Keratinocyte (primary cell): ENCODE measurements around the gene SLC35A2. TPM values are rescaled to one million over a fixed set of nuclear protein-coding genes. Genes with fewer than 3 reads are reported as not detected.

Experiments
- DNase-seq: peaks from one replicate; pipeline ENCODE4 v3.0.0-alpha.2; 2011; ENCODE audit warnings: low read depth, missing footprints, low spot score
- FAIRE-seq: peaks from 2 replicates; lab custom pipeline; 2011; peaks lifted over from hg19 to GRCh38; lab: Jason Lieb, UNC
- H2AFZ ChIP-seq: 2 replicates; pipeline ENCODE4 v1.6.0; 2012; ENCODE audit warnings: low read length, control low read depth, inconsistent platforms; ENCODE audit not compliant: control insufficient read depth
- H3K27ac ChIP-seq: 2 replicates; pipeline ENCODE4 v1.5.1; 2011; ENCODE audit warnings: low read length; ENCODE audit not compliant: control insufficient read depth, insufficient read depth
- H3K27me3 ChIP-seq: 3 replicates; pipeline ENCODE4 v1.6.0; 2011; ENCODE audit warnings: low read length; ENCODE audit not compliant: control insufficient read depth, insufficient read depth; ENCODE audit errors: extremely low read depth
- H3K36me3 ChIP-seq, 2 experiments: 2 replicates in 1 of 2; 3 replicates in 1 of 2; pipeline ENCODE4 v1.5.1; 2011; ENCODE audit warnings: low read length in 2 of 2, mild to moderate bottlenecking in 1 of 2; ENCODE audit not compliant: control insufficient read depth in 2 of 2, insufficient read depth in 2 of 2; ENCODE audit errors: extremely low read depth in 1 of 2
- H3K4me1 ChIP-seq: 3 replicates; pipeline ENCODE4 v1.5.1; 2011; ENCODE audit warnings: low read length; ENCODE audit not compliant: control insufficient read depth, insufficient read depth; ENCODE audit errors: extremely low read depth
- H3K4me2 ChIP-seq: 3 replicates; pipeline ENCODE4 v1.6.0; 2011; ENCODE audit warnings: low read depth, low read length; ENCODE audit not compliant: control insufficient read depth, insufficient read depth; ENCODE audit errors: extremely low read depth
- H3K4me3 ChIP-seq, 3 experiments: fragments of 200-600 bp in 1 of 3; sonication (generic) in 1 of 3; 2 replicates in 2 of 3; 3 replicates in 1 of 3; pipeline ENCODE4 v1.5.1; 2011 to 2016; ENCODE audit warnings: low read length in 3 of 3, mild to moderate bottlenecking in 3 of 3, control low read depth in 2 of 3, inconsistent platforms in 1 of 3, low read depth in 1 of 3, mixed read lengths in 1 of 3, mixed run types in 1 of 3, moderate library complexity in 1 of 3; ENCODE audit not compliant: control insufficient read depth in 2 of 3, insufficient read depth in 2 of 3; ENCODE audit errors: extremely low read depth in 1 of 3
- H3K79me2 ChIP-seq: 2 replicates; pipeline ENCODE4 v1.6.0; 2012; ENCODE audit warnings: low read length; ENCODE audit not compliant: control insufficient read depth, insufficient read depth
- H3K9ac ChIP-seq: 3 replicates; pipeline ENCODE4 v1.6.0; 2011; ENCODE audit warnings: low read length; ENCODE audit not compliant: control insufficient read depth, insufficient read depth; ENCODE audit errors: extremely low read depth
- H3K9me1 ChIP-seq: 3 replicates; pipeline ENCODE4 v1.6.0; 2011; ENCODE audit warnings: low read length; ENCODE audit not compliant: control insufficient read depth, insufficient read depth; ENCODE audit errors: extremely low read depth
- H3K9me3 ChIP-seq: 2 replicates; pipeline ENCODE4 v1.5.1; 2012; ENCODE audit warnings: low read depth, low read length; ENCODE audit not compliant: control insufficient read depth
- H4K20me1 ChIP-seq: 3 replicates; pipeline ENCODE4 v1.6.0; 2011; ENCODE audit warnings: low read length; ENCODE audit not compliant: control insufficient read depth, insufficient read depth; ENCODE audit errors: extremely low read depth
- EZH2 ChIP-seq: IDR thresholded peaks from one replicate; pipeline ENCODE4 v1.6.1; 2012; ENCODE audit warnings: inconsistent platforms, mild to moderate bottlenecking, low read length, moderate library complexity
- dilution Hi-C: fragments of 300-500 bp; cut with MboI; formaldehyde crosslinking; loops from one replicate; pipeline ENCODE4 v1.7.0; 2020; ENCODE audit warnings: low sequenced_read_pairs; ENCODE audit not compliant: extremely low pct_ligation_motif_present
- polyA minus RNA-seq, 3 experiments: library from RNA; depleted of rRNA, polyadenylated mRNA; stranded (reverse); fragments of >200 nt; gene quantifications; 1 replicate in 1 of 3; 2 replicates in 1 of 3; 3 replicates in 1 of 3; pipeline ENCODE4 v1.2.3, GENCODE V29; 2011
- polyA plus RNA-seq, 5 experiments: library from polyadenylated mRNA; depleted of rRNA in 3 of 5; stranded (reverse) in 3 of 5; stranded (forward) in 1 of 5; unstranded in 1 of 5; fragments of >200 nt; gene quantifications; 1 replicate in 1 of 5; 2 replicates in 3 of 5; 3 replicates in 1 of 5; pipeline versions ENCODE4 v1.2.1 to v1.2.3, GENCODE V29; 2011 to 2012; ENCODE audit warnings: missing spikeins in 2 of 5, low read depth in 1 of 5, low replicate concordance in 1 of 5
- TF ChIP-seq, protein P1 (sequence below), 3 experiments: IDR thresholded peaks in 1 of 3; conservative IDR thresholded peaks in 1 of 3; optimal IDR thresholded peaks in 1 of 3; 2 replicates in 2 of 3; 3 replicates in 1 of 3; pipeline versions ENCODE3 to v1.5.1; 2011; ENCODE audit warnings: low read length in 3 of 3, mild to moderate bottlenecking in 3 of 3, moderate library complexity in 2 of 3, control low read depth in 1 of 3, inconsistent platforms in 1 of 3; ENCODE audit not compliant: insufficient read depth in 2 of 3; ENCODE audit errors: extremely low read depth in 1 of 3

The SLC35A2 gene
- polyA plus RNA-seq (39.4 to 64.0 TPM (median 44.2 TPM) in 3 replicates), polyA minus RNA-seq (76.4 to 124 TPM (median 76.5 TPM) in 3 replicates)
- 4.5 TPM for polyA plus RNA-seq (2011; ENCODE audit: low read depth)
- polyA plus RNA-seq (2011; cell fraction: cytosol; rRNA removed), result 37.6 and 42.3 TPM in 2 replicates
- polyA plus RNA-seq (2011; cell fraction: nucleus; rRNA removed), result 128 and 133 TPM in 2 replicates
- polyA plus RNA-seq (2012; ENCODE audit: low replicate concordance), result 34.0 and 42.3 TPM in 2 replicates
- 51.8 TPM for polyA minus RNA-seq (2011; cell fraction: cytosol; rRNA and poly(A)+ RNA removed)
- 57.0 and 75.4 TPM in 2 replicates for polyA minus RNA-seq (2011; cell fraction: nucleus; rRNA and poly(A)+ RNA removed)

DNA sequence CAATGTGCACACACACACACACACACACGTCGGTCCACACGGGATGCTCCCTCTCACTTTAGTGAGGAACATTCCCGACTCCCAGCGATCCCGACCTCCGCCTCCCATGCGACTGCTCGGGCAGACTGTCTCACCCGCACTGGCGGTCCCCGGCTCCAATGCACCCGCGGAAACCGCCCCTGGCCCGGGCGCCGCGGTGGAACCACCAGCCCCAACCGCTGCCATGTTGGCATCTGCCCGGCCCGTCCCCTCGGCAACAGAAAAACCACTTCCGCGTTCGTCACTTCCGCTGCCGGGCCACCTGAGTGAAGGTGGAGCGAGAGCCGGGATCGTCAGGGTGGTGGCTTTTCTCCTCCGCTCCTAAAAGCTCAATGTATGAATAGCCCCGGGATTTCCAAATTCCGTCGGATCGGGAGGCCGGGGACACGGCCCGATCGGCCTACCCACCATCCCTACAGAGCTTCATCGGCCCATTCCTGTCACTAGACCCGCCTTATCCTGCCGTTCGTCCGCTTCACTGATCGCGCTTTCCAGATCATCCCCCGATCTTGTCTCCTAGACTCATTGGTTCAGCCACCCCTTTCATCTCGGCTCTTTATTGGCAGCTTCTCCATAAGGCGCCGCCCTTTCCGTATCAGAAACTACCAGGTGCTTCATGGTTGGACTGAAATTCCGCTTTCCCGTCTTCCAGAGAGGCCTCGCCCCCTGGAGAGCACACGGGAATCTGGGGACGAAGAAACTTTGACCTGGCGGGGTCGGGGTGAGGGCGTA, at the start of gene SLC35A2:
Gene SLC35A2, minus strand, starts transcription at position 235 of the 771 bp plus-strand sequence. Its CDS starts 10 bp downstream, at position 225.
- no peak for FAIRE-seq

DNA sequence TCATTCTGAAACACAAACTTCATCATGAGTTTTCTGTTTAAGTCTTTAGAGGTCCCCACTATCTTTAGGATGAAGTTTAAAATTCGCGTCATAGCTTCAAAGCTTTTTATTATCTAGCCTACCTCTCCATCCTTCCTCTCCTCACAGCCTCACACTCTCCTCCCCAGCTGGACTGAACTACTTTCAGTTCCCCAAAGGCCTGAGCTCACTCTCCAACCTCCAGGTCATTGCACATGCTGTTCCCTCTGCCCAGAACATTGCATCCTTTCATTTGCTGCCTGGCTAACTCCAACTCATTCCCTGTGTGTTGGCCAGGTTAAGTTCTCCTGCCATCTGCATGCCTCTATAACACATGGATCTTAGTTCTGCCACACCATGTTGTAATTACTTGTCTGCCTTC, 48.8 kb upstream of the SLC35A2 start:
- H3K4me2 ChIP-seq, result no peak overlapping the region
- H4K20me1 ChIP-seq, result no peaks in the 10 kb centered on the region
- no peaks in the 10 kb centered on the region for H3K9me1 ChIP-seq

More for the DNA sequence above, at the start of gene SLC35A2:
- dilution Hi-C loops, result no loop called here
- no peaks in the 10 kb centered on the region for H4K20me1 ChIP-seq
- peak within 1 kb of the TSS; percentile 63 to 91 (median 74) for H3K4me3 ChIP-seq
- H3K4me2 ChIP-seq, result peak within 1 kb of the TSS; percentile 67
- no peaks in the 10 kb centered on the region for H3K9me1 ChIP-seq
- no peak for TF ChIP-seq EZH2
- TF ChIP-seq, protein P1, sequence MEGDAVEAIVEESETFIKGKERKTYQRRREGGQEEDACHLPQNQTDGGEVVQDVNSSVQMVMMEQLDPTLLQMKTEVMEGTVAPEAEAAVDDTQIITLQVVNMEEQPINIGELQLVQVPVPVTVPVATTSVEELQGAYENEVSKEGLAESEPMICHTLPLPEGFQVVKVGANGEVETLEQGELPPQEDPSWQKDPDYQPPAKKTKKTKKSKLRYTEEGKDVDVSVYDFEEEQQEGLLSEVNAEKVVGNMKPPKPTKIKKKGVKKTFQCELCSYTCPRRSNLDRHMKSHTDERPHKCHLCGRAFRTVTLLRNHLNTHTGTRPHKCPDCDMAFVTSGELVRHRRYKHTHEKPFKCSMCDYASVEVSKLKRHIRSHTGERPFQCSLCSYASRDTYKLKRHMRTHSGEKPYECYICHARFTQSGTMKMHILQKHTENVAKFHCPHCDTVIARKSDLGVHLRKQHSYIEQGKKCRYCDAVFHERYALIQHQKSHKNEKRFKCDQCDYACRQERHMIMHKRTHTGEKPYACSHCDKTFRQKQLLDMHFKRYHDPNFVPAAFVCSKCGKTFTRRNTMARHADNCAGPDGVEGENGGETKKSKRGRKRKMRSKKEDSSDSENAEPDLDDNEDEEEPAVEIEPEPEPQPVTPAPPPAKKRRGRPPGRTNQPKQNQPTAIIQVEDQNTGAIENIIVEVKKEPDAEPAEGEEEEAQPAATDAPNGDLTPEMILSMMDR (optimal IDR thresholded peaks at IDR 0.05 in 1 of 3, IDR thresholded peaks at IDR 0.05 in 1 of 3, conservative IDR thresholded peaks at IDR 0.05 in 1 of 3; ENCODE audit: extremely low read depth in 1 of 3, insufficient read depth in 2 of 3, low read length in 3 of 3), result no peak
- no peak for DNase-seq
- peaks cover 6 to 10% of the 10 kb centered on the region in 2 experiments for H3K36me3 ChIP-seq
- H3K27ac ChIP-seq, result peak within 1 kb of the TSS; percentile 89
- H3K27me3 ChIP-seq, result no peaks in the 10 kb centered on the region
- H3K9ac ChIP-seq, result peak within 1 kb of the TSS; percentile 87
- H3K79me2 ChIP-seq, result peaks cover 29% of the 10 kb centered on the region
- peaks cover 7% of the 10 kb centered on the region for H3K4me1 ChIP-seq
- H3K9me3 ChIP-seq, result peaks cover 3% of the 10 kb centered on the region
- H2AFZ ChIP-seq, result peak within 1 kb of the TSS; percentile 73

More for the DNA sequence above, 48.8 kb upstream of the SLC35A2 start:
- no peaks in the 10 kb centered on the region for H3K27me3 ChIP-seq
- H3K27ac ChIP-seq, result no peak overlapping the region
- FAIRE-seq, result no peak
- H2AFZ ChIP-seq, result no peak overlapping the region
- no peak for TF ChIP-seq EZH2
- TF ChIP-seq, protein P1 (optimal IDR thresholded peaks at IDR 0.05 in 1 of 3, IDR thresholded peaks at IDR 0.05 in 1 of 3, conservative IDR thresholded peaks at IDR 0.05 in 1 of 3; ENCODE audit: extremely low read depth in 1 of 3, insufficient read depth in 2 of 3, low read length in 3 of 3), result no peak
- H3K36me3 ChIP-seq, result peaks cover 0 to 4% of the 10 kb centered on the region in 2 experiments
- no peak overlapping the region for H3K9ac ChIP-seq
- H3K4me3 ChIP-seq, result no peak overlapping the region
- H3K4me1 ChIP-seq, result peaks cover 10% of the 10 kb centered on the region
- dilution Hi-C loops, result no loop called here
- peaks cover 19% of the 10 kb centered on the region for H3K79me2 ChIP-seq
- no peaks in the 10 kb centered on the region for H3K9me3 ChIP-seq
- no peak for DNase-seq
